ENCODE measurements around the gene FHL5. TPM values are rescaled to one million over a fixed set of nuclear protein-coding genes. Genes with fewer than 3 reads are reported as not detected.

The FHL5 gene
- total RNA-seq, 1 donor from 2014 or later: not detected

GRCh38 chr6:96645106-96645505 lies 82.2 kb downstream of the FHL5 start:
- no peak overlapping the region for H3K4me3 Mint-ChIP-seq (ENCODE audit: unreplicated experiment)
- no peak for DNase-seq (ENCODE audit: low spot score)
- TF ChIP-seq CTCF (IDR thresholded peaks at IDR 0.05; ENCODE audit: unreplicated experiment): no peak
- no peaks in the 10 kb centered on the region for H3K9me3 Mint-ChIP-seq (ENCODE audit: unreplicated experiment)
- H3K27me3 Mint-ChIP-seq (ENCODE audit: unreplicated experiment): no peaks in the 10 kb centered on the region
- H3K4me1 Mint-ChIP-seq (ENCODE audit: unreplicated experiment): no peaks in the 10 kb centered on the region
- H3K36me3 Mint-ChIP-seq (ENCODE audit: low read depth, unreplicated experiment): no peaks in the 10 kb centered on the region
- H3K27ac Mint-ChIP-seq (ENCODE audit: unreplicated experiment): no peak overlapping the region

- H3K27me3 Mint-ChIP-seq (ENCODE audit: unreplicated experiment): no peaks in the 10 kb centered on the region
Observed at GRCh38 chr6:96649926-96650325, 87.0 kb downstream of the FHL5 start.

GRCh38 chr6:96651816-96652215 lies 88.9 kb downstream of the FHL5 start:
- no peaks in the 10 kb centered on the region for H3K9me3 Mint-ChIP-seq (ENCODE audit: unreplicated experiment)
- no peak overlapping the region for H3K4me3 Mint-ChIP-seq (ENCODE audit: unreplicated experiment)
- no peak overlapping the region for H3K27ac Mint-ChIP-seq (ENCODE audit: unreplicated experiment)
- TF ChIP-seq CTCF (IDR thresholded peaks at IDR 0.05; ENCODE audit: unreplicated experiment): no peak
- DNase-seq (ENCODE audit: low spot score): no peak
- no peaks in the 10 kb centered on the region for H3K36me3 Mint-ChIP-seq (ENCODE audit: low read depth, unreplicated experiment)
- H3K4me1 Mint-ChIP-seq (ENCODE audit: unreplicated experiment): no peaks in the 10 kb centered on the region
- no peaks in the 10 kb centered on the region for H3K27me3 Mint-ChIP-seq (ENCODE audit: unreplicated experiment)

More at GRCh38 chr6:96649926-96650325, 87.0 kb downstream of the FHL5 start:
- no peak for DNase-seq (ENCODE audit: low spot score)
- H3K4me3 Mint-ChIP-seq (ENCODE audit: unreplicated experiment): no peak overlapping the region
- H3K27ac Mint-ChIP-seq (ENCODE audit: unreplicated experiment): no peak overlapping the region
- H3K4me1 Mint-ChIP-seq (ENCODE audit: unreplicated experiment): no peaks in the 10 kb centered on the region
- no peaks in the 10 kb centered on the region for H3K36me3 Mint-ChIP-seq (ENCODE audit: low read depth, unreplicated experiment)
- TF ChIP-seq CTCF (IDR thresholded peaks at IDR 0.05; ENCODE audit: unreplicated experiment): no peak
- H3K9me3 Mint-ChIP-seq (ENCODE audit: unreplicated experiment): no peaks in the 10 kb centered on the region

- H3K27ac Mint-ChIP-seq (ENCODE audit: unreplicated experiment): no peak overlapping the region
- no peak for TF ChIP-seq CTCF (IDR thresholded peaks at IDR 0.05; ENCODE audit: unreplicated experiment)
- no peaks in the 10 kb centered on the region for H3K9me3 Mint-ChIP-seq (ENCODE audit: unreplicated experiment)
- no peak overlapping the region for H3K4me3 Mint-ChIP-seq (ENCODE audit: unreplicated experiment)
- no peaks in the 10 kb centered on the region for H3K4me1 Mint-ChIP-seq (ENCODE audit: unreplicated experiment)
- H3K36me3 Mint-ChIP-seq (ENCODE audit: low read depth, unreplicated experiment): no peaks in the 10 kb centered on the region
- DNase-seq (ENCODE audit: low spot score): no peak
- H3K27me3 Mint-ChIP-seq (ENCODE audit: unreplicated experiment): no peaks in the 10 kb centered on the region
Observed at GRCh38 chr6:96652552-96652951, 89.6 kb downstream of the FHL5 start.

GRCh38 chr6:96653181-96653580 lies 90.3 kb downstream of the FHL5 start:
- no peak for DNase-seq (ENCODE audit: low spot score)
- Mint-ChIP-seq H3K27ac (ENCODE audit: unreplicated experiment) (no peak overlapping the region), H3K4me1 (ENCODE audit: unreplicated experiment) (no peaks in the 10 kb centered on the region), H3K36me3 (ENCODE audit: low read depth, unreplicated experiment) (no peaks in the 10 kb centered on the region), H3K27me3 (ENCODE audit: unreplicated experiment) (no peaks in the 10 kb centered on the region), H3K9me3 (ENCODE audit: unreplicated experiment) (no peaks in the 10 kb centered on the region), H3K4me3 (ENCODE audit: unreplicated experiment) (no peak overlapping the region)
- no peak for TF ChIP-seq CTCF (IDR thresholded peaks at IDR 0.05; ENCODE audit: unreplicated experiment)

Data from endothelial cell (in vitro differentiated cells).